GM19035 (cell line): Measurements from ENCODE around the gene SLC8A3.

Experiments
- ATAC-seq: cut with Tn5 transposase; IDR thresholded peaks from one replicate; pipeline ENCODE4 v1.9.1; 2021; ENCODE audit not compliant: unreplicated experiment

The SLC8A3 gene

GRCh38 chr14:70073924-70074566 lies 114.7 kb downstream of the SLC8A3 start:
- no peak for ATAC-seq

GRCh38 chr14:70069186-70069585 lies 119.6 kb downstream of the SLC8A3 start:
- no peak for ATAC-seq

- ATAC-seq, result no peak
These were observed 120.9 kb downstream of the SLC8A3 start for GRCh38 chr14:70067810-70068209.

- no peak for ATAC-seq
These were observed 124.5 kb downstream of the SLC8A3 start for GRCh38 chr14:70064136-70064865.

- no peak for ATAC-seq
These were observed 127.6 kb downstream of the SLC8A3 start for GRCh38 chr14:70061108-70061507.

GRCh38 chr14:70059545-70059944 lies 129.2 kb downstream of the SLC8A3 start:
- no peak for ATAC-seq

GRCh38 chr14:70057519-70058136 lies 131.1 kb downstream of the SLC8A3 start:
- ATAC-seq, result no peak

GRCh38 chr14:70052990-70053389 lies 135.8 kb downstream of the SLC8A3 start:
- ATAC-seq, result no peak

GRCh38 chr14:70050136-70050535 lies 138.6 kb downstream of the SLC8A3 start:
- no peak for ATAC-seq

- ATAC-seq, result no peak
These were observed 139.1 kb downstream of the SLC8A3 start for GRCh38 chr14:70049605-70050004.

- no peak for ATAC-seq
These were observed 140.5 kb downstream of the SLC8A3 start for GRCh38 chr14:70048313-70048654.

GRCh38 chr14:70047598-70048312 lies 141.0 kb downstream of the SLC8A3 start:
- ATAC-seq, result no peak

GRCh38 chr14:70045844-70046535 lies 142.8 kb downstream of the SLC8A3 start:
- ATAC-seq, result no peak

GRCh38 chr14:70045310-70045709 lies 143.4 kb downstream of the SLC8A3 start:
- ATAC-seq, result no peak

- ATAC-seq, result no peak
These were observed 145.8 kb downstream of the SLC8A3 start for GRCh38 chr14:70043001-70043400.

- no peak for ATAC-seq
These were observed 152.1 kb downstream of the SLC8A3 start for GRCh38 chr14:70036665-70037064.

- ATAC-seq, result no peak
These were observed 154.5 kb downstream of the SLC8A3 start for GRCh38 chr14:70034257-70034656.

GRCh38 chr14:70033561-70033960 lies 155.2 kb downstream of the SLC8A3 start:
- no peak for ATAC-seq

- no peak for ATAC-seq
These were observed 155.6 kb downstream of the SLC8A3 start for GRCh38 chr14:70033116-70033515.

GRCh38 chr14:70032447-70032846 lies 156.3 kb downstream of the SLC8A3 start:
- ATAC-seq, result no peak

- ATAC-seq, result no peak
These were observed 156.7 kb downstream of the SLC8A3 start for GRCh38 chr14:70032016-70032415.
